Heart left ventricle (tissue), 13 donors: Measurements from ENCODE around the gene MKRN2.

Source experiments
- POLR2A ChIP-seq, 2 donors: fragments of 450-650 bp; IDR thresholded peaks; one replicate each; pipeline ENCODE4 v1.6.1; 2017; ENCODE audit warnings: antibody characterized with exemption in 2 of 2, mild to moderate bottlenecking in 2 of 2, moderate library complexity in 2 of 2
- TF ChIP-seq, protein P1 (sequence below), 12 donors: fragments of 200-600 bp; sonication (generic) in 4 of 12; IDR thresholded peaks; one replicate each; pipeline versions ENCODE4 v1.5.0 to v1.8.0; 2018 to 2022; ENCODE audit warnings: antibody characterized with exemption in 12 of 12, mild to moderate bottlenecking in 5 of 12
- donor health status: ischemic (EF 13 %, LVEDD 7.1; RV severe dilation, severe dysfunction).
- donor health status: DM: no; HTN: yes; CAD: no.
- donor health status: DM: no; HTN: no; CAD: no.
- donor health status: ischemic (EF 25% LVEDD 6.9; RV normal size, moderate dysfunction).
- donor health status: ischemic (EF 25% LVEDD 5.7; RV mildly dilated, moderate dysfunction).
- donor health status: ischemic (EF 35%, LVEDD 5.7; RV mildly dilated, moderate dysfunction).
- donor health status: nonischemic (EF 11% LVEDD 7.7; RV severe dilation, severe dysfunction).
- donor health status: DM: yes; HTN: yes; CAD: no.
- donor health status: PGD.
- donor health status: ischemic (EF 29% LVEDD 5.4; RV normal size, mild dysfunction).
- donor health status: nonischemic (EF 23%, LVEDD 6.1; RV moderate dilation, normal function).

DNA sequence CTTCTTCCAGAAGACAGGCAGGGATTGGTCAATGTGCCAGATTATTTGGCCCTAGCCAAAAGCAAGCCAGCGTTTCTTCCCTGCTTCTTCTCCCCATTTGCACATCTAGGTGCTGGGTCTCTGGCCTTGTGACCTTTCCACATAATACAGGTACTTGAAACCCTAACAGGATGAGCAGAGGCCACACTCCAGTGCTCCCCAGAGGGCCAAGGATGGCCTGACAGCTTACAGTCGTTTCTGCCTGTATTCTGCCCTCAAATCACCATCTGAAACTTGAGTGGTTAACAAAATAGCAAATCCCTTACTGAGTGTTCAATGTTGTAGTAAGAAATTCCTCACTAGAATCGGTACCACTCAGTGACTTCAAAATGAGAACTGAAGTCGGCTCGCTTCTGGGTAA lies 29.1 kb downstream of the MKRN2 start:
- no peak for TF ChIP-seq POLR2A (IDR thresholded peaks at IDR 0.05)
- TF ChIP-seq, protein P1, sequence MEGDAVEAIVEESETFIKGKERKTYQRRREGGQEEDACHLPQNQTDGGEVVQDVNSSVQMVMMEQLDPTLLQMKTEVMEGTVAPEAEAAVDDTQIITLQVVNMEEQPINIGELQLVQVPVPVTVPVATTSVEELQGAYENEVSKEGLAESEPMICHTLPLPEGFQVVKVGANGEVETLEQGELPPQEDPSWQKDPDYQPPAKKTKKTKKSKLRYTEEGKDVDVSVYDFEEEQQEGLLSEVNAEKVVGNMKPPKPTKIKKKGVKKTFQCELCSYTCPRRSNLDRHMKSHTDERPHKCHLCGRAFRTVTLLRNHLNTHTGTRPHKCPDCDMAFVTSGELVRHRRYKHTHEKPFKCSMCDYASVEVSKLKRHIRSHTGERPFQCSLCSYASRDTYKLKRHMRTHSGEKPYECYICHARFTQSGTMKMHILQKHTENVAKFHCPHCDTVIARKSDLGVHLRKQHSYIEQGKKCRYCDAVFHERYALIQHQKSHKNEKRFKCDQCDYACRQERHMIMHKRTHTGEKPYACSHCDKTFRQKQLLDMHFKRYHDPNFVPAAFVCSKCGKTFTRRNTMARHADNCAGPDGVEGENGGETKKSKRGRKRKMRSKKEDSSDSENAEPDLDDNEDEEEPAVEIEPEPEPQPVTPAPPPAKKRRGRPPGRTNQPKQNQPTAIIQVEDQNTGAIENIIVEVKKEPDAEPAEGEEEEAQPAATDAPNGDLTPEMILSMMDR (IDR thresholded peaks at IDR 0.05): no peak
